ENCODE results near the gene NEIL3.

Gene NEIL3

GRCh38 chr4:177408023-177408422, 98.3 kb downstream of the NEIL3 start:
- H4K20me1 ChIP-seq (ENCODE audit: insufficient read depth, low read length): no peaks in the 10 kb centered on the region
- no peak overlapping the region for H3K4me2 ChIP-seq (ENCODE audit: low read depth, low read length)
- no peaks in the 10 kb centered on the region for H3K79me2 ChIP-seq (ENCODE audit: low read length)
- no peak overlapping the region for H3K27ac ChIP-seq (ENCODE audit: low read length)
- H3K9me3 ChIP-seq (replicated peaks; ENCODE audit: insufficient read depth, low read length): no peaks in the 10 kb centered on the region
- H2AFZ ChIP-seq (ENCODE audit: low read length): no peak overlapping the region
- H3K36me3 ChIP-seq (replicated peaks; ENCODE audit: insufficient read depth, low read length): no peaks in the 10 kb centered on the region
- no peaks in the 10 kb centered on the region; the same call in 1 of the 2 replicates for H3K4me1 ChIP-seq (ENCODE audit: low read length)
- H3K9ac ChIP-seq (ENCODE audit: low read length): no peak overlapping the region
- DNase-seq: no peak
- H3F3A ChIP-seq (ENCODE audit: insufficient read depth, low read length): no peaks in the 10 kb centered on the region
- H3K9me2 ChIP-seq (replicated peaks; ENCODE audit: insufficient read depth, low read length): no peaks in the 10 kb centered on the region
- H3K4me3 ChIP-seq (ENCODE audit: low read length): no peak overlapping the region
- H3K27me3 ChIP-seq (replicated peaks; ENCODE audit: insufficient read depth, low read length): no peaks in the 10 kb centered on the region
- no peak for TF ChIP-seq EZH2phosphoT487 (IDR thresholded peaks at IDR 0.05; ENCODE audit: low read length)
- TF ChIP-seq CTCF (IDR thresholded peaks at IDR 0.05; ENCODE audit: low read length): no peak
- no peak for TF ChIP-seq EZH2 (optimal IDR thresholded peaks at IDR 0.05; ENCODE audit: low read depth, low read length)

GRCh38 chr4:177410566-177410965, 100.9 kb downstream of the NEIL3 start:
- Histone ChIP-seq H3F3A (ENCODE audit: insufficient read depth, low read length) (no peaks in the 10 kb centered on the region), H3K27ac (ENCODE audit: low read length) (no peak overlapping the region), H3K36me3 (replicated peaks; ENCODE audit: insufficient read depth, low read length) (no peaks in the 10 kb centered on the region), H3K4me1 (ENCODE audit: low read length) (no peaks in the 10 kb centered on the region; the same call in 1 of the 2 replicates), H3K4me3 (ENCODE audit: low read length) (no peak overlapping the region), H3K79me2 (ENCODE audit: low read length) (no peaks in the 10 kb centered on the region), H4K20me1 (ENCODE audit: insufficient read depth, low read length) (no peaks in the 10 kb centered on the region), H3K9ac (ENCODE audit: low read length) (no peak overlapping the region), H3K9me2 (replicated peaks; ENCODE audit: insufficient read depth, low read length) (no peaks in the 10 kb centered on the region), H3K27me3 (replicated peaks; ENCODE audit: insufficient read depth, low read length) (no peaks in the 10 kb centered on the region), H3K4me2 (ENCODE audit: low read depth, low read length) (no peak overlapping the region), H2AFZ (ENCODE audit: low read length) (no peak overlapping the region), H3K9me3 (replicated peaks; ENCODE audit: insufficient read depth, low read length) (no peaks in the 10 kb centered on the region)
- TF ChIP-seq CTCF (IDR thresholded peaks at IDR 0.05; ENCODE audit: low read length): no peak
- TF ChIP-seq EZH2phosphoT487 (IDR thresholded peaks at IDR 0.05; ENCODE audit: low read length): no peak
- TF ChIP-seq EZH2 (optimal IDR thresholded peaks at IDR 0.05; ENCODE audit: low read depth, low read length): no peak
- no peak for DNase-seq

DNA sequence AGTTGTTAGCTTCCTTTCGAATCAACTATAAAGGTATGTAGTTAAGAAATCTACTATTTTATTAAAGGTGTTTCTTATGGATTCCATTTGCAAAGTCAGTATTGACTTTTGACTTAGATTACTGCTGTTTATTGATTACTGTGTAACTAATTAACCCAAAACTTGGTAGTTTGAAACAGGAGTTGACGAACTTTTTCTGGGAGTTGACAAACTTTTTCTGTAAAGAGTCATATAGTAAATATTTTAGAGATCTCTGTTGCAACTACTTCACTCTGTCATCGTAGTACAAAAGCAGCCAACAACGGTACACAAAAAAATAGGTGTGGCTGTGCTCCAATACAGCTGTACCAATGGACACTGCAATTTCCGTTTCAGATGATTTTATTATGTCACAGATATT, 102.3 kb downstream of the NEIL3 start:
- H3K79me2 ChIP-seq (ENCODE audit: low read length): no peaks in the 10 kb centered on the region
- no peaks in the 10 kb centered on the region for H3K9me2 ChIP-seq (replicated peaks; ENCODE audit: insufficient read depth, low read length)
- no peak overlapping the region for H3K4me2 ChIP-seq (ENCODE audit: low read depth, low read length)
- no peaks in the 10 kb centered on the region for H4K20me1 ChIP-seq (ENCODE audit: insufficient read depth, low read length)
- H3K9me3 ChIP-seq (replicated peaks; ENCODE audit: insufficient read depth, low read length): no peaks in the 10 kb centered on the region
- no peaks in the 10 kb centered on the region for H3F3A ChIP-seq (ENCODE audit: insufficient read depth, low read length)
- H3K4me1 ChIP-seq (ENCODE audit: low read length): no peaks in the 10 kb centered on the region
- TF ChIP-seq EZH2 (optimal IDR thresholded peaks at IDR 0.05; ENCODE audit: low read depth, low read length): no peak
- no peak overlapping the region for H3K27ac ChIP-seq (ENCODE audit: low read length)
- DNase-seq: no peak
- H3K9ac ChIP-seq (ENCODE audit: low read length): no peak overlapping the region
- no peaks in the 10 kb centered on the region for H3K36me3 ChIP-seq (replicated peaks; ENCODE audit: insufficient read depth, low read length)
- no peaks in the 10 kb centered on the region for H3K27me3 ChIP-seq (replicated peaks; ENCODE audit: insufficient read depth, low read length)
- no peak overlapping the region for H3K4me3 ChIP-seq (ENCODE audit: low read length)
- no peak overlapping the region for H2AFZ ChIP-seq (ENCODE audit: low read length)

Data from MM.1S (cell line).